ENCODE measurements around the gene PIGL.

DNA sequence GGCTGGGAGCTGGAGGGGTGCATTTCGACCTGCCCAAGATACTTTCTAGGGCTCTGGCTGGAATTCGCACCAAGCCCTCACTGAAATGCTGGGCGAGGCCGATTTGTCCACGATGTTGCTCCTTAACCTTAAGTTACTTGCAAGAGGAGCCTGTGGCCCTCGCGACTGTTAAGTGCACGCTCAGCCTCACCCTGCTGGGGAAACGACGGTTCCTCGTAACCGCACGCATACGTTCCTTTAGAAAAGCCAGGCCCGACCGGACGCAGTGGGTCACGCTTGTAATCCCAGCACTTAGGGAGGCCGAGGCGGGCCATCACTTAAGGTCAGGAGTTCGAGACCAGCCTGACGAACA, 1.1 kb upstream of the PIGL start:
- TF ChIP-seq, protein P1, sequence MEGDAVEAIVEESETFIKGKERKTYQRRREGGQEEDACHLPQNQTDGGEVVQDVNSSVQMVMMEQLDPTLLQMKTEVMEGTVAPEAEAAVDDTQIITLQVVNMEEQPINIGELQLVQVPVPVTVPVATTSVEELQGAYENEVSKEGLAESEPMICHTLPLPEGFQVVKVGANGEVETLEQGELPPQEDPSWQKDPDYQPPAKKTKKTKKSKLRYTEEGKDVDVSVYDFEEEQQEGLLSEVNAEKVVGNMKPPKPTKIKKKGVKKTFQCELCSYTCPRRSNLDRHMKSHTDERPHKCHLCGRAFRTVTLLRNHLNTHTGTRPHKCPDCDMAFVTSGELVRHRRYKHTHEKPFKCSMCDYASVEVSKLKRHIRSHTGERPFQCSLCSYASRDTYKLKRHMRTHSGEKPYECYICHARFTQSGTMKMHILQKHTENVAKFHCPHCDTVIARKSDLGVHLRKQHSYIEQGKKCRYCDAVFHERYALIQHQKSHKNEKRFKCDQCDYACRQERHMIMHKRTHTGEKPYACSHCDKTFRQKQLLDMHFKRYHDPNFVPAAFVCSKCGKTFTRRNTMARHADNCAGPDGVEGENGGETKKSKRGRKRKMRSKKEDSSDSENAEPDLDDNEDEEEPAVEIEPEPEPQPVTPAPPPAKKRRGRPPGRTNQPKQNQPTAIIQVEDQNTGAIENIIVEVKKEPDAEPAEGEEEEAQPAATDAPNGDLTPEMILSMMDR (IDR thresholded peaks at IDR 0.05) = no peak
- TF ChIP-seq POLR2A (IDR thresholded peaks at IDR 0.05) (no peak), POLR2AphosphoS5 (IDR thresholded peaks at IDR 0.05) (no peak)
